HEK293 (cell line): Measurements from ENCODE around the gene RAB1A.

Source experiments
- BCL11B ChIP-seq: fragments of 450-650 bp; formaldehyde crosslinking; IDR thresholded peaks from 2 replicates; pipeline ENCODE4 v1.5.1; 2016; ENCODE audit warnings: low read depth, missing biosample characterization, missing genetic modification characterization
- CTCF ChIP-seq: fragments of 450-650 bp; formaldehyde crosslinking; IDR thresholded peaks from 2 replicates; pipeline ENCODE4 v1.5.1; 2016; ENCODE audit warnings: missing biosample characterization, missing genetic modification characterization
- ELK4 ChIP-seq: IDR thresholded peaks from 2 replicates; pipeline ENCODE4 v1.6.1; 2011; ENCODE audit warnings: mild to moderate bottlenecking, low read depth, low read length, borderline replicate concordance
- HOXA7 ChIP-seq: sonication (generic); formaldehyde crosslinking; IDR thresholded peaks from 2 replicates; pipeline ENCODE4 v1.8.1; 2022; ENCODE audit warnings: missing genetic modification reagents, borderline replicate concordance
- MEIS1 ChIP-seq: sonication (generic); formaldehyde crosslinking; IDR thresholded peaks from 2 replicates; pipeline ENCODE4 v1.8.1; 2022; ENCODE audit warnings: missing genetic modification reagents, mild to moderate bottlenecking, borderline replicate concordance
- PATZ1 ChIP-seq: fragments of 450-650 bp; formaldehyde crosslinking; IDR thresholded peaks from 2 replicates; pipeline ENCODE4 v1.5.1; 2016; ENCODE audit warnings: missing biosample characterization, missing genetic modification characterization
- ZIC2 ChIP-seq: fragments of 450-650 bp; formaldehyde crosslinking; IDR thresholded peaks from 2 replicates; pipeline ENCODE4 v1.5.1; 2016; ENCODE audit warnings: missing biosample characterization, missing genetic modification characterization
- ZNF121 ChIP-seq: fragments of 450-650 bp; formaldehyde crosslinking; IDR thresholded peaks from 2 replicates; pipeline ENCODE4 v1.5.1; 2016; ENCODE audit warnings: missing biosample characterization, missing genetic modification characterization
- ZNF274 ChIP-seq, 2 experiments: fragments of 200-500 bp in 1 of 2; fragments of 450-650 bp in 1 of 2; sonication (Bioruptor generic) in 1 of 2; formaldehyde crosslinking in 1 of 2; IDR thresholded peaks; 2 replicates each; pipeline versions ENCODE4 v1.5.1 to v1.6.1; 2014 to 2016; ENCODE audit warnings: borderline replicate concordance in 1 of 2, inconsistent platforms in 1 of 2, low read length in 1 of 2, missing biosample characterization in 1 of 2, missing genetic modification characterization in 1 of 2
- ZNF335 ChIP-seq: fragments of 450-650 bp; formaldehyde crosslinking; conservative IDR thresholded peaks from 2 replicates; pipeline ENCODE4 v1.5.1; 2016; ENCODE audit warnings: missing biosample characterization, missing genetic modification characterization
- ZNF416 ChIP-seq: fragments of 450-650 bp; formaldehyde crosslinking; IDR thresholded peaks from 2 replicates; pipeline ENCODE4 v1.5.1; 2016; ENCODE audit warnings: missing biosample characterization, missing genetic modification characterization
- ZNF660 ChIP-seq: fragments of 450-650 bp; IDR thresholded peaks from 2 replicates; pipeline ENCODE4 v1.5.1; 2018; ENCODE audit warnings: missing biosample characterization, mild to moderate bottlenecking, missing genetic modification characterization
- ZNF791 ChIP-seq: fragments of 450-650 bp; formaldehyde crosslinking; IDR thresholded peaks from 2 replicates; pipeline ENCODE4 v1.5.1; 2016; ENCODE audit warnings: missing biosample characterization, missing genetic modification characterization

- TF ChIP-seq ELK4 (no peak), CTCF (no peak), PATZ1 (no peak), BCL11B (tag by site-specific recombination) (no peak), ZNF660 (tag by site-specific recombination) (no peak), ZNF121 (tag by site-specific recombination) (no peak), ZNF791 (no peak), MEIS1 (CRISPR knock-in tag) (no peak), ZNF274 (IDR thresholded peaks at IDR 0.05; ENCODE audit: low read length) (no peak), ZNF274 (tag by site-specific recombination; IDR thresholded peaks at IDR 0.05; ENCODE audit: borderline replicate concordance) (no peak), ZIC2 (tag by site-specific recombination) (no peak), ZNF416 (tag by site-specific recombination) (no peak), HOXA7 (CRISPR knock-in tag) (no peak), ZNF335 (tag by site-specific recombination) (no peak)
Measured at GRCh38 chr2:65081232-65081685, 48.6 kb downstream of the RAB1A start.
